Measurements from ENCODE around the gene TVP23B.
"Not testable (repeated sequence)": the region's sequence is repeated elsewhere in the genome, so short reads cannot be mapped to it uniquely, and the experiment has no call there.

The TVP23B gene

DNA sequence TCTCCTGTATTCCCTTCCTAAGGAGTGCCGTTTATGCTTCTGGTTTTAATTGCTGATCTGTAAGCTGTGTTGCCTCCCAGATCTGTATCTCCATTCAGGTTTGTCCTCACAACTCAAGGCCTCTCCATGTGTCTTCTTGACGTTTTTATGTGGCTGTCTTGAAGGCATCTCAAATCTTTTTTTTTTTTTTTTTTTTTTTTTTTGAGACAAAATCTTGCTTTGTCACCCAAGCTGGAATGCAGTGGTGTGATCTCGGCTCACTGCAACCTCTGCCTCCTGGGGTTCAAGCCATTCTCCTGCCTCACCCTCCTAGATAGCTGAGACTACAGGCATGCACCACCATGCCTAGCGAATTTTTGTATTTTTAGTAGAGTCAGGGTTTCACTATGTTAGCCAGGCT is 13.9 kb downstream of the TVP23B start:
- not testable (repeated sequence) for DNase-seq

DNA sequence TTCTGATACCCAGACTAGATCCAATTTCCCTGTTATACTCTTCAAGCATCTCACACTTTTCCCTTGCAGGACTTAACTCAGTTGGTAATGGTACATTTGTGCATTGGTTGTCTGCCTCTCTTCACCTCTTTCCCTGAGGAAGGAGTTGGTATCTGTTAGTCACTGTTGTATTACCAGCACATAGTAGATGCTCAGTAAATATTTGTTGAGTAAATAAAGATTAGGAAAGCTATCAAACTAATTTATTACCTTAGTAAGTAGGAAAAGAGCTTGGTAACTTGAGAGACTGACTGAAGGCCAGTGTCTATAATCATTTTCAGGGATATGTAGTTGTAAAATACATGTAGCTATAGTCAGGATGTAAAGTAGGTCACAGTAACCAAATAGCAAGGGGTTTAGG is 15.9 kb downstream of the TVP23B start:
- not testable (repeated sequence) for DNase-seq

DNA sequence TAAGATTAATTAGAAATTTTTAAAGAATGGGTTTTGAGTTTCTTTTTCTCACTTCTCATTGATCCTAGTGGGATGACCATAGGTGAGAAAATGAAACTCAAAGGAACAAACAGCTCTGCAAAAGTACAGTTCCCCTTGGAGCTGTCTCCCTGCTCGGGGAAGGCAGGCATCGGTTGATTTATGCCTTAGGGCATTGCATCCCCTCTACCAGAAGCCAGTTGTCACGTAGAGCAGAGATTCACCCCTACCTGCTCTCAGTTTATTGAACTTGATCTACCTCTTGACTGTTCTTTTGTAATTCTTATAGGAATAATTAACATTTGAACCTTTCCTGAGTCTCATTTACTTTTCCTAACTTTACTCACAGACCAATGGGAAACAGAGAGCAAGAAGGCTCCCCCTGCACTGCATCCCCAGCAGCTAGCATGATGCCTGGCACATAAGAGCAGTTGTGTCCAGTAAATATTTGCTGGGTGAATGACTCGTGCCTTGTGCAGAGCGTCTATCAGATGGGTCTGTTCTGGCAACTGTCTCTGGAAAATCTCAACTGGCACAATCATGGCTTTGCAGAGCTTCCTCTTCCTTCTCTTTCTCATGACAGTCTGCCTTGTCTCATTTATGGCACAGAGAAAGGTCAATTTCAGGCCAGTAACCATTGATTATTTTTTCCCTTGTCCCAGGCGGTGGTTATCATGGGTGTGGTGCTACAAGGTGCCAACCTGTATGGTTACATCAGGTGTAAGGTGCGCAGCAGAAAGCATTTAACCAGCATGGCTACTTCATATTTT is 22.7 kb downstream of the TVP23B start:
- DNase-seq = not testable (repeated sequence)

DNA sequence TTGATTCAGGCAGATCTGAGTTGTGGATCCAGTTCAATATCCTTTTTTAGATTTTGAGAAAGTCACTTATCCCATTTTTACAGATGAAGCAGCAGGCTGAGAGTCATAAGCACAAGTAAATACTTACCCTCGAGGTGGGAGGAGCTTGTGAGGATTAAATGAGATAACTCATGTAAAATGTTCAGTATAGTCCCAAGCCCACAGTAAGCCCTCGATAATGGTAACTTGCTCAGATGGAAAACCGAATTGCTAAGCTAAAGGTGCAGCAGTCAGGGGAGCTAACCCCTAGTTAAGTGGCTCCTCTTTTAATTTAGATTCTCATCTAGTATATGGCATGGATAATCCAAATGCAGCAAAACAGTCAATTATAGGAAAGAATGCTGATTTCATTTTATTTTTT is 34.9 kb downstream of the TVP23B start:
- not testable (repeated sequence) for DNase-seq

DNA sequence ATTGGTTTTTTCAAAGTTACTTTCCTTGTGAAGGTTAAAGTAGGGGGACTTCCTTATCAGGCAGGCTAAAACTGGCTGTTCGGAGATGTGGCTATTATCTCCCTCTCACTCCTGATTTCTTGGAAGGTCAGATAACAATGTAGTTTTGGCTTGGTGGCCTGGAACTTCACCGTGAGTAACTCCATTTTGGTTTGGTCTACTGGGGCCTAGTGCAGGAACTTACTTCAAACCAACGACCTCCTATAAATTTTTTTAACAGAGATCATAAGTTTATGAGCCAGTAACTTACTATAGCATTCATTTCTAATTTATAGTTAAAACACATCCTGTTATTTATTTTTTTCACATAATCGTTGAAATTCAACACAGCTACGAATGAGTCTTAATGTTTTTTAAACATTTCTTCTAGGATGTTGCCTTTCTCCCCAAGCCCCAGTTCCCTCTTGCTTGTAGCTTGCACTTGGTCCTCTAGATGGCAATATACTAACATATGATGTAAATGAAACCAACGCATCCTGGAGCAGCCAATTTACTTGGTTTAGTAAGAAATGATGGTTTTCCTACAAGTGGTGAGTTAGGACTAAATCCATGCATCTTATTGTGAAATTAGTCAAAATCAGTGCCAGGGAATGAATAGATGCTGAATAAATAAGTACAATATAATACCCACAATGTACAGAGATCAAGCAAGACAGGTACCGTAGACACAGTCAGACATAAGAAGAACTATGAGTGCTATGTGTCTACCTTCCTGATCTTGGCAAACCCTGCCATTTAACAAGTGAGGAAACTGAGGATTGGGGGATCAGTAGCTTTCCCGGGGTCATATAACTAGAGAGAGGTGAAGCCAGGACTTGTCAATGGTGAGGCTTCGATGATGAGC is 35.7 kb downstream of the TVP23B start:
- peak; percentile 28 for DNase-seq

DNA sequence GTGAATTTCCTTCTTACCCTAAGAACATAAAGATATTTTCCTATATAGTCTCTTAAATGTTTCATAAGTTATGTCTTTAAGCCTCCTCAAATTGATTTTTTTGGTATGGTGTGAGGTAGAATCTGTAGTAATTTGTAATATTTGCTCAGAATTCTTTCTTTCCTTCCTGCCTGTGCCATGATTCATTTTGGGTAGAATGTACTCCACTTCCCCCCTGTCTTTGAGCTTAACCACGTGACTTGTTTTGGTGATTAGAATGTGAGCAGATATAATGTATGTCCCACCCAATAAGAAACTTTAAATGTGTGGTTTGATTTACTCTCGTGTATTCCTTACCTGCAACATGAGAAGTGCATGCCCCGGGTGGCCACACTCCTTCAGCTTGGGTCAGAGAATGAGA is 40.4 kb downstream of the TVP23B start:
- not testable (repeated sequence) for DNase-seq

DNA sequence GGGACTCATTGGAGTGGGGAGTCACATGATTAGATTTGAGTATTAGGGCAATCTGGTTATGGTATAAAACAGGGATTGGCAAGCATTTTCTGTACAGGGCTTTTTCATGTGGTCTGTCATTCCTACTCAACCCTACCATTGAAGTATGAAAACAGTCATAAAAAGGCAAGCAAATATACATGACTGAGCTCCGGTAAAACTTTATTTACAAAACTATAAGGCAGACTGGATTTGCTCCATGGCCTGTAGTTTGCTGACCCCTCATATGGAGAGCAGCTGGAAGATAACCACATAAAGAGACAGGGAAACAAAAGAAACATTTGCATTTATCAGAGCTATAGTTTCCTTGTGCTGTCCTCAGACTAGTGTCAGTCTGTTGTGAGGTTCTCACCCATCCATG is 46.6 kb downstream of the TVP23B start:
- not testable (repeated sequence) for DNase-seq

DNA sequence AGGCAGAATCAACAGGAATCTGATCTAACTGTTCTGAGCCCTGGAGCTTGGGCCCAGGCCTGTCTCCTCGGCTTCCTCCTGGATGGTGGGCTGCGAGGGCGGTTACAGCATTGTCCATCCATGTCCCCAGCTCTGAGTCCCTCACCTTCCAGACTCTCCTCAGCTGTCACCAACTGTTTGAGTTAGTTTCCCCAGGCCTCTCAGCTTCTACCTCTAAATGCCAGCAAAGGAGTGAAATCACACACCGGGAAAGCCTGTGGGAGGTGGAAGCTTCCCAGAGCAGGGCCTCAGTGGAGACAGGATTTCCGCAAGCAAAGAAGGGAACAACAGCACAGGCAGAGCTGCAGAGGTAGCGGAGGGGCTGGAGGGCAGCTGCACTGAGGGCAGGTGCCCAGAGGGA is 67.5 kb downstream of the TVP23B start:
- DNase-seq = no peak

DNA sequence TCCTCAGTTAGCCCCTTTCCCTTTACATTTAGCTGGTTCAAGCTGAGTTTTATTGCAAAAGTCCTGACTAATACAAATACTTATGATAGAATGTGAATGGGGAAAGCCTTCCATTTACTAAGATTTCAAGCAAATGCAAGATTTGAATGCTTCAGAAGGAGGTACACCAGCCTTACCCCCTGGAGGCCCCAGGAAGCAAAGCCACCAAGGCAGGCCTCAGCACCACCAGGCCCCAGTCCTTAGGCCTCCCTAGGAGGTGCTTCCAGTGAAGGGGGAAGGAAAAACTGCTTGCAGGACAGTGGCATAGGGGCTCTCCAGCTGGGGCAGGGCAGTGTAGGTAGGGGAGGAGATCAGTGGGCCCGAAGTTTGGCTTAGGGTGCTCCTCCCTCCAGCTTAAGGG is 69.7 kb downstream of the TVP23B start:
- DNase-seq = no peak

DNA sequence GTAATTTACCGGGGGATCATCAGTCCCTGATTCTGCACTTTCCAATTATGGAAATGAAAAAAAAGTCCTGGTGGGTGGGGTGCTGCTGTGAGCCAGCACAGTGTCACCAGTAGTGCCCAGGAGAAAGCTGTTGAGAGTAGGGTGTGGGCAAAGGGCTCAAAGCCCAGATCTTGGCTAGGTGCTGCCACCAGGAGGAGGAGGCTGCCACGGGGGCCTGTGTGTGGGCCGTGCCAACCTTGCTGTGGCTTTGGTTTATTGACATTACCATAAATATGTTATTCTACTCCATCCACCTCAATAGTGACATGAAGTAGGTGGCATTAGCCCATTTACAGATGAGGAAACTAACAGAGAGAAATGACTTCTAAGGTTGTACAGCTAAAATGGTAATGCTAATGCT is 70.2 kb downstream of the TVP23B start:
- DNase-seq = no peak

DNA sequence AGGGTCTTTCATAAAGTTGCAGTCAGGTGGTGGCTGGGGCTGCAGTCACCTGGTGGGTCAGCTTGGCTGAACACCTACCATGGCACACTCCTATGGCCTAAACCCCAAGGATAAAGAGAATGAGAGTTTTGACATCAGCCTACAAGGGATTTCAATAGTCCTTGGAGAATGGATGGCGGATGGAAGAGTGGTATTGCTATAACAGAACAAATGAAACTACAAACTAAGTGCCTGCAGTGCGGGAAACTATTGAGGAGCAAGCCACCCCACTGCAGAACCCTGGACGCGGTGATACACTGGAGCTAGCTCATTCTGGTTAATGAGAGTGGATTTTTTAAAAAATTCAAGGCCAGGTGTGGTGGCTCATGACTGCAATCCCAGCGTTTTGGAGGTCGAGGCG is 74.0 kb downstream of the TVP23B start:
- DNase-seq = no peak

DNA sequence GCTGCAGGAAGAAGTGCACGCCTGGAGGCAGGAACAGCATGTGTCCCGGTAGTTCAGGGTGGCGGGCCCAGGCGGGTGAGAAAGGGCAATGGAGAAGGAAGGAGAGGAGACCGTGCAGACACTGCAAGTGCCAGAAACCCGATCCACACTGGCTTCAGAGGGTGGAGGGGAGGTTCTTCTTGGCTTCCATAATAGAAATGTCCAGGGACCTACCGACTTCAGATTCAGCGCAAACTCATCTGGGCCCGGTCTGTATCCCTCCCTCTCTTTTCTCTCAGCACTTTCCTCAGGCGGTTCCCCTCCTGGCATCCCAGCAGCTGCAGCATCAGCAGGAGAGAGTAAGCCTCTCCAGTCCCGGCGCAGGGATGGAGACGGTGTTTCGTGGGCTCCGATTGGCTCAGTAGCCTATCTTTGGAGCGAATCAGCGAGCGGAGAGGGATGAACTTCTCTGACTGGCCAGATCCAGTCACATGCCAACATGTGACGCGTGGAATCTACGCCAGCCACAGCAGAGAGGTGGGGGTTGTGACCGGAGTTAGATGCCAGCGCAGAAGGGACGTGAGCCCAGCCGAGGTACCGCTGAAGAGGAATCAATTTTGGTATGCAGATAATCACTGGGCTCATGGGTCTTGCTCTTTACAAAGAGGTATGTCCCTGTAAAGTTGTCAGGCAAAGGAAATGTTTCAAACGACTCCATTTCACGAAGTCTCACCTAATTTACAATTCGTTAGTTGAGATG is 75.0 kb downstream of the TVP23B start:
- DNase-seq = peak; percentile 97
